SU-DHL-6 (cell line): Measurements from ENCODE around the gene SMURF2.

Experiments used
- H2AFZ ChIP-seq: fragments of 200-600 bp; sonication (generic); 2 replicates; pipeline ENCODE4 v1.6.1; 2014; ENCODE audit warnings: low read depth, mild to moderate bottlenecking, moderate library complexity, mixed read lengths, antibody characterized with exemption, low read length; ENCODE audit not compliant: severe bottlenecking
- H3F3A ChIP-seq: fragments of 200-600 bp; shearing (Covaris generic); 2 replicates; pipeline ENCODE4 v1.6.0; 2016; ENCODE audit warnings: antibody characterized with exemption, mild to moderate bottlenecking; ENCODE audit not compliant: insufficient read depth
- H3K27ac ChIP-seq: fragments of 200-600 bp; sonication (generic); 2 replicates; pipeline ENCODE4 v1.5.1; 2016; ENCODE audit warnings: low read depth, mild to moderate bottlenecking, low read length, moderate library complexity, mixed read lengths
- H3K27me3 ChIP-seq: fragments of 200-600 bp; sonication (generic), shearing (Covaris generic); 2 replicates; pipeline ENCODE4 v1.6.0; 2014; ENCODE audit warnings: mild to moderate bottlenecking, low read length
- H3K36me3 ChIP-seq: fragments of 200-600 bp; sonication (generic); 2 replicates; pipeline ENCODE4 v1.6.1; 2014; ENCODE audit warnings: mild to moderate bottlenecking, low read length, mixed read lengths
- H3K4me2 ChIP-seq: fragments of 300-600, 200-600 bp; shearing (Covaris generic), sonication (generic); 2 replicates; pipeline ENCODE4 v1.6.0; 2014; ENCODE audit warnings: low read length, low read depth, mild to moderate bottlenecking; ENCODE audit not compliant: poor library complexity, severe bottlenecking
- H3K4me3 ChIP-seq: fragments of 200-600 bp; sonication (generic); 2 replicates; pipeline ENCODE4 v1.5.1; 2014; ENCODE audit warnings: antibody characterized with exemption, low read length, mild to moderate bottlenecking, mixed read lengths; ENCODE audit not compliant: insufficient read depth, poor library complexity, severe bottlenecking
- H3K79me2 ChIP-seq: fragments of 200-600 bp; sonication (generic); 2 replicates; pipeline ENCODE4 v1.6.1; 2014; ENCODE audit warnings: mild to moderate bottlenecking, low read length, moderate library complexity; ENCODE audit not compliant: insufficient read depth
- H3K9ac ChIP-seq: fragments of 200-600 bp; sonication (generic); 2 replicates; pipeline ENCODE4 v1.7.0; 2014; ENCODE audit warnings: mild to moderate bottlenecking, low read length
- H3K9me2 ChIP-seq: fragments of 200-600 bp; sonication (generic); replicated peaks from 2 replicates; pipeline ENCODE4 v1.6.1; 2014; ENCODE audit warnings: low read length; ENCODE audit not compliant: insufficient read depth
- H3K9me3 ChIP-seq: fragments of 200-600 bp; sonication (generic); 2 replicates; pipeline ENCODE4 v1.6.1; 2014; ENCODE audit warnings: low read length, mixed read lengths; ENCODE audit not compliant: insufficient read depth
- H4K20me1 ChIP-seq: fragments of 200-600 bp; sonication (generic); 2 replicates; pipeline ENCODE4 v1.6.1; 2014; ENCODE audit warnings: low read depth, mild to moderate bottlenecking, antibody characterized with exemption, low read length, moderate library complexity, mixed read lengths
- CTCF ChIP-seq: fragments of 200-600 bp; sonication (generic); IDR thresholded peaks from one replicate; pipeline ENCODE4 v1.5.1; 2017; ENCODE audit warnings: antibody characterized with exemption, mild to moderate bottlenecking, low read length, moderate library complexity; ENCODE audit not compliant: insufficient read depth, poor library complexity, severe bottlenecking
- EZH2phosphoT487 ChIP-seq: fragments of 200-600 bp; sonication (generic), shearing (Covaris generic); conservative IDR thresholded peaks from 2 replicates; pipeline ENCODE4 v1.6.1; 2018; ENCODE audit warnings: mild to moderate bottlenecking, antibody characterized with exemption, low read length, moderate library complexity, mixed read lengths

Gene SMURF2

DNA sequence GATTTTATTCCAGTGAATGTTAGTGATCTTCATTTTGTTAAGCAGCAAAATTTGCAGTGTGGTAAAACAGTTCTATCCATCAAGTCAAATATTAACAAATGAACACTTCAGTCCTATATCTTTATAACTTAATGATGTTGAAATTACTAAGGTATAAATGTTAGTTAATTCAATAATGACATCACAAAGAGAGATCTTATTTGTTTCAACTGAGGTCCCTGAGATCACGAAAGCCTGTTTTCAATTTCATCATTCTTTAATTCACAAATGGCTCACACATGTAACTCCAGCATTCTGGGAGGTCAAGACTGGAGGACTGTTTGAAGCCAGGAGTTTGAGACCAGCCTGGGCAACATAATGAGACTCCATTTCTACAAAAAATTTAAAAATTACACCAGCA lies 13.9 kb downstream of the SMURF2 start:
- Histone ChIP-seq H3K36me3 (no peaks in the 10 kb centered on the region), H3K9me3 (no peaks in the 10 kb centered on the region), H3K79me2 (peaks cover 11% of the 10 kb centered on the region), H3K9me2 (no peaks in the 10 kb centered on the region), H3K27ac (no peak overlapping the region), H4K20me1 (no peaks in the 10 kb centered on the region), H3K9ac (no peak overlapping the region), H3K27me3 (no peaks in the 10 kb centered on the region), H3K4me2 (no peak overlapping the region), H2AFZ (no peak overlapping the region), H3K4me3 (no peak overlapping the region), H3F3A (no peaks in the 10 kb centered on the region; the same call in 1 of the 2 replicates)
- no peak for TF ChIP-seq CTCF
- TF ChIP-seq EZH2phosphoT487: no peak

GRCh38 chr17:64647817-64648216 lies 14.3 kb downstream of the SMURF2 start:
- Histone ChIP-seq H3K27me3 (no peaks in the 10 kb centered on the region), H3K27ac (no peak overlapping the region), H3K79me2 (peaks cover 9% of the 10 kb centered on the region), H3F3A (no peaks in the 10 kb centered on the region; the same call in 1 of the 2 replicates), H2AFZ (no peak overlapping the region), H4K20me1 (no peaks in the 10 kb centered on the region), H3K4me2 (no peak overlapping the region), H3K4me3 (no peak overlapping the region), H3K9me3 (no peaks in the 10 kb centered on the region), H3K9me2 (no peaks in the 10 kb centered on the region), H3K36me3 (no peaks in the 10 kb centered on the region), H3K9ac (no peak overlapping the region)
- TF ChIP-seq CTCF (no peak), EZH2phosphoT487 (no peak)

- TF ChIP-seq CTCF: no peak
- TF ChIP-seq EZH2phosphoT487: no peak
- Histone ChIP-seq H4K20me1 (0 out of 2 replicates have a peak, but pooled peaks cover 3% of the 10 kb centered on the region), H3K9ac (no peak overlapping the region), H3K9me3 (no peaks in the 10 kb centered on the region), H3K79me2 (peaks cover 14% of the 10 kb centered on the region; the same call in 1 of the 2 replicates), H3K27ac (no peak overlapping the region), H3K4me3 (no peak overlapping the region), H3F3A (0 out of 2 replicates have a peak, but pooled peaks cover 3% of the 10 kb centered on the region), H2AFZ (no peak overlapping the region), H3K27me3 (no peaks in the 10 kb centered on the region), H3K9me2 (no peaks in the 10 kb centered on the region), H3K4me2 (no peak overlapping the region), H3K36me3 (no peaks in the 10 kb centered on the region)
Observed at GRCh38 chr17:64639516-64639915, 22.6 kb downstream of the SMURF2 start.
